GM12878 (cell line): ENCODE measurements around the gene TP63. TPM values are rescaled to one million over a fixed set of nuclear protein-coding genes. Genes with fewer than 3 reads are reported as not detected.

Experiments
- ATAC-seq: fragments of 200-7000 bp; cut with Tn5 transposase; 3 replicates; pipeline ENCODE4 v1.9.1; 2020; ENCODE audit warnings: mild to moderate bottlenecking, moderate library complexity
- BruUV-seq: library from RNA; stranded (reverse); fragments of 400-500 nt; replicated peaks from 2 replicates; lab custom pipeline; 2021; lab: Mats Ljungman, UMichigan
- CTCF ChIA-PET: fragments of 300-600 bp; sonication (Branson Sonifier 250); formaldehyde crosslinking; extraction: SDS; loops from one replicate; lab custom pipeline; 2021; ENCODE audit warnings: inconsistent platforms; lab: Yijun Ruan, JAX
- POLR2A ChIA-PET: fragments of 350-600 bp; formaldehyde crosslinking; extraction: SDS; loops from one replicate; lab custom pipeline; 2021; ENCODE audit warnings: inconsistent platforms; lab: Charles Lee
- RAD21 ChIA-PET: fragments of 300-600 bp; sonication (Branson Sonifier 250); formaldehyde crosslinking; loops from one replicate; lab custom pipeline; 2023; ENCODE audit warnings: antibody characterized with exemption; ENCODE audit not compliant: unreplicated experiment; lab: Charles Lee
- SMC1A ChIA-PET: fragments of 300-600 bp; sonication (Branson Sonifier 250); formaldehyde crosslinking; loops from one replicate; lab custom pipeline; 2023; ENCODE audit not compliant: unreplicated experiment, uncharacterized antibody; lab: Charles Lee
- DNase-seq: peaks from one replicate; pipeline ENCODE4 v3.0.0-alpha.2; 2011; ENCODE audit warnings: low read depth, low spot score
- FAIRE-seq: peaks from 3 replicates; lab custom pipeline; 2011; peaks lifted over from hg19 to GRCh38; lab: Jason Lieb, UNC
- H2AFZ ChIP-seq: 2 replicates; pipeline ENCODE4 v1.6.0; 2011; ENCODE audit warnings: low read depth, low read length, control low read depth; ENCODE audit not compliant: control insufficient read depth
- H3K27ac ChIP-seq: 2 replicates; pipeline ENCODE4 v1.5.1; 2011; ENCODE audit warnings: control low read depth; ENCODE audit not compliant: control insufficient read depth, insufficient read depth
- H3K27me3 ChIP-seq, 2 experiments: replicated peaks in 1 of 2; 2 replicates each; pipeline versions ENCODE4 v1.6.0 to v1.6.1; 2011; ENCODE audit warnings: low read length in 1 of 2; ENCODE audit not compliant: control insufficient read depth in 2 of 2, insufficient read depth in 2 of 2
- H3K36me3 ChIP-seq, 2 experiments: 2 replicates each; pipeline ENCODE4 v1.5.1; 2011; ENCODE audit warnings: low read length in 1 of 2; ENCODE audit not compliant: control insufficient read depth in 2 of 2, insufficient read depth in 2 of 2
- H3K4me1 ChIP-seq: 2 replicates; pipeline ENCODE4 v1.6.1; 2011; ENCODE audit warnings: mild to moderate bottlenecking, low read length, moderate library complexity, mixed read lengths; ENCODE audit not compliant: control insufficient read depth, insufficient read depth
- H3K4me2 ChIP-seq: 2 replicates; pipeline ENCODE4 v1.6.0; 2011; ENCODE audit warnings: control low read depth; ENCODE audit not compliant: control insufficient read depth, insufficient read depth
- H3K4me3 ChIP-seq: fragments of 200-600 bp; sonication (generic); 2 replicates; pipeline ENCODE4 v1.5.1; 2016
- H3K79me2 ChIP-seq: 2 replicates; pipeline ENCODE4 v1.6.0; 2011; ENCODE audit warnings: low read length; ENCODE audit not compliant: control insufficient read depth, insufficient read depth
- H3K9ac ChIP-seq: 2 replicates; pipeline ENCODE4 v1.8.0; 2011; ENCODE audit warnings: low read length, control low read depth, mixed read lengths; ENCODE audit not compliant: control insufficient read depth, insufficient read depth
- H3K9me3 ChIP-seq: replicated peaks from 3 replicates; pipeline ENCODE4 v1.5.1; 2011; ENCODE audit warnings: mild to moderate bottlenecking, low read length; ENCODE audit not compliant: control insufficient read depth, insufficient read depth
- H4K20me1 ChIP-seq: 2 replicates; pipeline ENCODE4 v1.6.0; 2011; ENCODE audit not compliant: control insufficient read depth, insufficient read depth
- BCL11A ChIP-seq: IDR thresholded peaks from 2 replicates; pipeline ENCODE4 v1.6.1; 2011; ENCODE audit warnings: low read depth, low read length
- CREM ChIP-seq: IDR thresholded peaks from 2 replicates; pipeline ENCODE4 v1.6.1; 2014; ENCODE audit warnings: antibody characterized with exemption, low read depth
- FOXM1 ChIP-seq: IDR thresholded peaks from 2 replicates; pipeline ENCODE4 v1.6.1; 2012; ENCODE audit warnings: low read depth, mild to moderate bottlenecking, inconsistent platforms, low read length, moderate library complexity
- GABPA ChIP-seq: IDR thresholded peaks from 2 replicates; pipeline ENCODE4 v1.6.1; 2014; ENCODE audit warnings: antibody characterized with exemption, low read depth, mild to moderate bottlenecking, inconsistent platforms
- NFIC ChIP-seq: IDR thresholded peaks from 2 replicates; pipeline ENCODE4 v1.6.1; 2012; ENCODE audit warnings: low read depth, mild to moderate bottlenecking, inconsistent platforms, low read length, moderate library complexity
- POLR2AphosphoS2 ChIP-seq: IDR thresholded peaks from 2 replicates; pipeline ENCODE4 v1.6.1; 2011; ENCODE audit warnings: low read depth, mild to moderate bottlenecking, low read length, improper control_type of control experiment, moderate library complexity
- SMAD5 ChIP-seq: IDR thresholded peaks from 2 replicates; pipeline ENCODE4 v1.6.1; 2016; ENCODE audit warnings: antibody characterized with exemption, low read depth
- WGBS: methylation state at CpG from one replicate; pipeline ENCODE4 v1.1.6; 2016; ENCODE audit warnings: low lambda C conversion rate; ENCODE audit not compliant: insufficient replicate concordance, insufficient coverage; ENCODE audit errors: missing lambda C conversion rate; 5-methylcytosine and 5-hydroxymethylcytosine counted together
- in situ Hi-C: fragments of 300-500 bp; cut with MboI; formaldehyde crosslinking; loops from 9 replicates; pipeline ENCODE4 v1.14.3; 2018; ENCODE audit warnings: mixed read lengths
- intact Hi-C: fragments of 100-400 bp; cut with micrococcal nuclease; formaldehyde crosslinking; loops from one replicate; pipeline ENCODE4 v1.14.2; 2022; ENCODE audit not compliant: unreplicated experiment
- polyA plus RNA-seq, 11 experiments: library from polyadenylated mRNA; depleted of rRNA in 4 of 11; unstranded in 6 of 11; stranded (reverse) in 5 of 11; fragments of >200 nt; fragmentation: Nextera tagmentation in 4 of 11; fragmentation: Illumina TruSeq in 1 of 11; extraction: Ambion mirVana in 4 of 11; extraction: Trizol in 1 of 11; gene quantifications; 1 replicate in 1 of 11; 2 replicates in 10 of 11; pipeline versions ENCODE4 v1.2.1 to v1.2.3, GENCODE V29; 2011 to 2016; ENCODE audit warnings: inconsistent platforms in 2 of 11, missing spikeins in 2 of 11, low read depth in 1 of 11
- total RNA-seq, 4 experiments: library from RNA; depleted of rRNA in 3 of 4; stranded (reverse); fragments of >200 nt in 3 of 4; fragmentation: Illumina TruSeq in 1 of 4; extraction: Trizol in 1 of 4; gene quantifications; 2 replicates each; pipeline versions ENCODE4 v1.2.1 to v1.2.3, GENCODE V29; 2013 to 2021
- TF ChIP-seq, protein P1 (sequence below): IDR thresholded peaks from 2 replicates; pipeline ENCODE4 v1.6.1; 2012; ENCODE audit warnings: low read depth, low read length, improper control_type of control experiment
- TF ChIP-seq, protein P2 (sequence below): IDR thresholded peaks from 2 replicates; pipeline ENCODE4 v1.6.1; 2011; ENCODE audit warnings: borderline replicate concordance, low read depth, mild to moderate bottlenecking, moderate library complexity, low read length; ENCODE audit not compliant: insufficient read depth, poor library complexity, severe bottlenecking
- TF ChIP-seq, protein P3 (sequence below): IDR thresholded peaks from 2 replicates; pipeline ENCODE4 v1.6.1; 2012; ENCODE audit warnings: low read depth, low read length, improper control_type of control experiment

The TP63 gene
- total and polyA plus RNA-seq, 10 of the 15 experiments (the other 5 are each of a cell fraction or from before 2014, with no cell fraction given), result 1.4 to 10.8 (median 6.2) TPM

DNA sequence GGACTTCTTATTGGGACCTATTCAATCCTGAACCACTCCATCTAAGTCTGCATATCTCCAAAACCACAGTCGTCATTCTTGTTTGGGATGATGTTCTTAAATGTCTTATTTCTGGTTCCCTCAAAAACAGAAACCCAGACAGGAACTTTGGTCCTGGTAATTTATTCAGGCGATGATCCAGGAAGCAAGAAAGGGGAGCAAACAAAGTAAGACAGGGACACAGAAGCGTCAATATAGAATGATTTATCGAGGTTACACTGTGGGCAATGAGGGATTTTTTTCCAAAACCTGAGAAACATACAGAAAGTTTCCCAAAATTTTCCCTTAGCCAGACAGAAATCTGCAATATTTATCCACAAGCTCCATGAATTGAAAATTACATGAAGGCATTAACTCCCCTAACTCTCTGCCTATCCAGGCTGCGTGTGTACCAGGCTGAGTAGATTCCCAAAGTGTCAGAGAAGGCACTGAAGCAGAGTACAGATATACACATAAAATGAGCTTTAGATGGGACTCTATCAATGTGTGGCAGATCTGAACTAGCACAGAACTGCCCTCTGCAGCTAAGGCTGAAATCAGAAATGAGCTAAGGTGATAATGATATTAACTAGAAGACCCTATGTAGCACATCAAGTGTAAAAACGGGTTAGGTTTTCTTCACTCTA lies 43.2 kb downstream of the TP63 start:
- Histone ChIP-seq H3K4me3 (no peak overlapping the region), H4K20me1 (no peaks in the 10 kb centered on the region), H3K4me2 (no peak overlapping the region), H2AFZ (no peak overlapping the region), H3K27ac (no peak overlapping the region), H3K9me3 (peaks cover 7% of the 10 kb centered on the region), H3K36me3 (no peaks in the 10 kb centered on the region), H3K27me3 (no peaks in the 10 kb centered on the region), H3K4me1 (peaks cover 16% of the 10 kb centered on the region), H3K79me2 (no peaks in the 10 kb centered on the region), H3K9ac (no peak overlapping the region)
- intact Hi-C loops (loop anchor here (5.0 kb wide), 1 partner anchor 87 kb away; no protein-coding TSS in a partner anchor), in situ Hi-C loops (no loop called here)
- ChIA-PET SMC1A (interaction anchor here (0.5 to 5.1 kb wide), 25 partner anchors 7 to 162 kb away, joined by 3 to 37 read pairs (median 5); partner anchors contain the start of gene TP63), RAD21 (interaction anchor here (0.6 to 2.7 kb wide), 13 partner anchors 15 to 406 kb away, joined by 3 to 13 read pairs (median 3); partner anchors contain the start of gene TP63), POLR2A (interaction anchor here (0.6 to 1.4 kb wide), 6 partner anchors 9 to 145 kb away, joined by 3 to 5 read pairs (median 3); no protein-coding TSS in a partner anchor), CTCF (interaction anchor here (1.0 to 3.5 kb wide), 8 partner anchors 10 to 402 kb away, joined by 3 to 16 read pairs (median 4); no protein-coding TSS in a partner anchor)
- TF ChIP-seq, protein P1, sequence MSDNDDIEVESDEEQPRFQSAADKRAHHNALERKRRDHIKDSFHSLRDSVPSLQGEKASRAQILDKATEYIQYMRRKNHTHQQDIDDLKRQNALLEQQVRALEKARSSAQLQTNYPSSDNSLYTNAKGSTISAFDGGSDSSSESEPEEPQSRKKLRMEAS, result no peak
- TF ChIP-seq GABPA (no peak), NFIC (no peak), POLR2AphosphoS2 (no peak), BCL11A (no peak), FOXM1 (no peak), SMAD5 (no peak), CREM (no peak)
- TF ChIP-seq, protein P2, sequence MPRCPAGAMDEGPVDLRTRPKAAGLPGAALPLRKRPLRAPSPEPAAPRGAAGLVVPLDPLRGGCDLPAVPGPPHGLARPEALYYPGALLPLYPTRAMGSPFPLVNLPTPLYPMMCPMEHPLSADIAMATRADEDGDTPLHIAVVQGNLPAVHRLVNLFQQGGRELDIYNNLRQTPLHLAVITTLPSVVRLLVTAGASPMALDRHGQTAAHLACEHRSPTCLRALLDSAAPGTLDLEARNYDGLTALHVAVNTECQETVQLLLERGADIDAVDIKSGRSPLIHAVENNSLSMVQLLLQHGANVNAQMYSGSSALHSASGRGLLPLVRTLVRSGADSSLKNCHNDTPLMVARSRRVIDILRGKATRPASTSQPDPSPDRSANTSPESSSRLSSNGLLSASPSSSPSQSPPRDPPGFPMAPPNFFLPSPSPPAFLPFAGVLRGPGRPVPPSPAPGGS, result no peak
- TF ChIP-seq, protein P3, sequence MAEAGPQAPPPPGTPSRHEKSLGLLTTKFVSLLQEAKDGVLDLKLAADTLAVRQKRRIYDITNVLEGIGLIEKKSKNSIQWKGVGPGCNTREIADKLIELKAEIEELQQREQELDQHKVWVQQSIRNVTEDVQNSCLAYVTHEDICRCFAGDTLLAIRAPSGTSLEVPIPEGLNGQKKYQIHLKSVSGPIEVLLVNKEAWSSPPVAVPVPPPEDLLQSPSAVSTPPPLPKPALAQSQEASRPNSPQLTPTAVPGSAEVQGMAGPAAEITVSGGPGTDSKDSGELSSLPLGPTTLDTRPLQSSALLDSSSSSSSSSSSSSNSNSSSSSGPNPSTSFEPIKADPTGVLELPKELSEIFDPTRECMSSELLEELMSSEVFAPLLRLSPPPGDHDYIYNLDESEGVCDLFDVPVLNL, result no peak
- FAIRE-seq (no peak), ATAC-seq (peak; percentile 51), DNase-seq (no peak)
- 86% methylated on average over 6 of the region's 6 CpGs for WGBS
- BruUV-seq, result no TSS peak
